SU-DHL-6 (cell line): ENCODE measurements around the gene ADGRG1.

Experiments
- CTCF ChIP-seq: fragments of 200-600 bp; sonication (generic); IDR thresholded peaks from one replicate; pipeline ENCODE4 v1.5.1; 2017; ENCODE audit warnings: antibody characterized with exemption, mild to moderate bottlenecking, low read length, moderate library complexity; ENCODE audit not compliant: insufficient read depth, poor library complexity, severe bottlenecking
- EZH2phosphoT487 ChIP-seq: fragments of 200-600 bp; sonication (generic), shearing (Covaris generic); conservative IDR thresholded peaks from 2 replicates; pipeline ENCODE4 v1.6.1; 2018; ENCODE audit warnings: mild to moderate bottlenecking, antibody characterized with exemption, low read length, moderate library complexity, mixed read lengths

GRCh38 chr16:57713596-57713995, 85.2 kb downstream of the ADGRG1 start:
- no peak for TF ChIP-seq CTCF
- TF ChIP-seq EZH2phosphoT487 = no peak
